GM18505 (cell line): ENCODE measurements around the gene ACAP3.
A peak's percentile ranks its signal among the peaks of the same experiment; 100 is the strongest.

Source experiments
- ATAC-seq: cut with Tn5 transposase; IDR thresholded peaks from one replicate; pipeline ENCODE4 v1.9.1; 2021; ENCODE audit not compliant: unreplicated experiment
- POLR2A ChIP-seq: IDR thresholded peaks from 4 replicates; pipeline ENCODE4 v1.6.1; 2011; ENCODE audit warnings: borderline replicate concordance; ENCODE audit not compliant: insufficient read depth, insufficient read length; ENCODE audit errors: extremely low read depth

ACAP3 gene

GRCh38 chr1:1311107-1312104, 3.7 kb upstream of the ACAP3 start:
- no peak for TF ChIP-seq POLR2A
- no peak for ATAC-seq

DNA sequence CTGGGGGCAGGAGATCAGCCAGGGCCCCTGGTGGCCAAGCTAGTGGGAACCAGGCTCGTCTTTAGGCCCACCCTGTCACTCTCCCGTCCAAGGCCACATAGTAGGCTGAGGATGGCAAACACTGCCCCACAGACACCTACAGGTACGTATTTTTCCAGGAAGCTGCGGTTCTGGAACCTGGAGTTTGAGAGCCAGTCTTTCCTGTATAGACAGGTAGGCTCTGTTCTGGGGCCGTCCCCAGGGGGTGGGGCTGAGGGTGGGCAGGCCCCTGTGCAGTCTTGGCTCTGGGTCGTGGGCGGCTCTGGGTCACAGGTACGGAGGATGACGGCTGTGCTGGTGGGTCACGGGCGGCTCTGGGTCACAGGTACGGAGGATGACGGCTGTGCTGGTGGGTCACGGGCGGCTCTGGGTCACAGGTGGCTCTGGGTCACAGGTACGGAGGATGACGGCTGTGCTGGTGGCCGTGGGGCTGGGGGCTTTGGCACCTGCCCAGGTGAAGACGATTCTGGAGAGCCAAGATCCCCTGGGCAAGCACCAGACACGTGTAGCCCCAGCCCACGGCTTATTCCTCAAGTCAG, 2.8 kb upstream of the ACAP3 start:
- TF ChIP-seq POLR2A: no peak

DNA sequence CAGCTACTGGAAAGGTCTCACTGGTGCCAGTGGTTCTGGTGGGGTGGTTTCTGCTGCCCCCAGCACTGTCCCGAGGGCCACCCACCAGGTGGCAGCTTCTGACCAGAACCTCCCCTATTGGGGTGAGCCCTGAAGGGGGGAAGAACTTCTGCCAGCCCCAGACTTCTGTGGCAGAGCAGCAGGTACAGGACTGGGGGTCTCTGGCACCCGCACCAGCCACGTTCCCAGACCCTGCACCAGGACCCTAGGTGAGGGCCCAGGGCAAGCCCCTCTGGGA, 2.3 kb upstream of the ACAP3 start:
- no peak for TF ChIP-seq POLR2A
- no peak for ATAC-seq

More for the DNA sequence above, 2.8 kb upstream of the ACAP3 start:
- no peak for ATAC-seq

GRCh38 chr1:1309251-1310108, 1.8 kb upstream of the ACAP3 start:
- no peak for ATAC-seq

DNA sequence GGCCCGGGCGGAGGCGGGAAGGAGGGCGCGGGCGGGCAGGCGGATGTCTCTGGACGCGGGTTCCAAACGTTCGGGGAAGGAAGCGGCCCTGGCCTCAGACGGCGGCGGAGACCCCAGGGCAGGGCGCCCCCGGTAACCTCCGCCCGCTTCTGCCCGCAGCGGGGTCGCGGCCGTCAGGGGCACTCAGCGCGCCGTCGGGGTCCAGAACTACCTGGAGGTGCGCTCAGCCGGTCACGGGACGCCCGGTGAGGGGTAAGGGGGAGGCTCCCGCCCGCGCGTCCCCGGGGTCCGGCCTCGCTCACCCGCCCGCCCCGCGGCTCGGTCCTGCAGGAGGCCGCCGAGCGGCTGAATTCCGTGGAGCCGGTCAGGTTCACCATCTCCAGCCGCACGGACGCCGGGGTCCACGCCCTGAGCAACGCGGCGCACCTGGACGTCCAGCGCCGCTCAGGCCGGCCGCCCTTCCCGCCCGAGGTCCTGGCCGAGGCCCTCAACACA, 1.1 kb upstream of the ACAP3 start:
- ATAC-seq: peak; percentile 1
- TF ChIP-seq POLR2A: no peak

More at GRCh38 chr1:1309251-1310108, 1.8 kb upstream of the ACAP3 start:
- no peak for TF ChIP-seq POLR2A

GRCh38 chr1:1307261-1307922, 338 bp downstream of the ACAP3 start:
- ATAC-seq: peak; percentile 2
- TF ChIP-seq POLR2A: no peak

GRCh38 chr1:1306661-1307260, 969 bp downstream of the ACAP3 start:
- no peak for ATAC-seq
- no peak for TF ChIP-seq POLR2A

DNA sequence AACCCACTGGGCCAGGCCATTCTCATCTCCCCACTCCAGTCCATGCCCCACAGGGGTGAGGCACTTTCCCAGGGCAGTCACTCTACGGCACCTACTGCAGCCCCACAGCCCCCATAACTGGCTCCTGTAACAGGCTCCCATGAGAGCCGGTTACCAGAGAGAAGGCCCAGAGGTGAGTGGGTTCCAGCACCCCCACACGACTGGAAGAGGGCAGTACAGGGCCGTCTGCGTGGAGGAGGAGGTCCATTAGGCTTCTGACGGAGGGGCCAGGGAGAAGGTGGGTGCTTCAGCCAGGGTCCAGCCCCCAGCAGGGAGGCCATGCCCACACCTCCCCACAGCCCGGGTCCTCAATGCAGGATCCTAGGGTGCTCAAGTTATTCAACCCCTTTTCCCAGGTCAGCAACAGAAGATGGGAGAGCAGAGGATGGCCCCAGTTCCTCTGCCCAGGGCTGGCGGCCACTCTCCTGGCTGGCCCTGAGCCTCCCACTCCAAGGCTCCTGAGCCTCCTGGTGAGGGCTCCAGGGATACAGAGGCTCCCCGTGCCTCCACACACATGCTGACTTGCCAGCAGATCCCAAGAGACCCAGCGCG, 1.6 kb downstream of the ACAP3 start:
- ATAC-seq: no peak
- TF ChIP-seq POLR2A: no peak

- TF ChIP-seq POLR2A: no peak
- ATAC-seq: no peak
Measured at GRCh38 chr1:1305300-1306069, 2.2 kb downstream of the ACAP3 start.

GRCh38 chr1:1304331-1305299, 3.1 kb downstream of the ACAP3 start:
- no peak for TF ChIP-seq POLR2A
- no peak for ATAC-seq
